GM18870 (cell line): ENCODE measurements around the gene ZBTB8B.

Source experiments
- ATAC-seq: cut with Tn5 transposase; IDR thresholded peaks from one replicate; pipeline ENCODE4 v1.9.1; 2021; ENCODE audit warnings: moderate library complexity; ENCODE audit not compliant: unreplicated experiment

Gene ZBTB8B

DNA sequence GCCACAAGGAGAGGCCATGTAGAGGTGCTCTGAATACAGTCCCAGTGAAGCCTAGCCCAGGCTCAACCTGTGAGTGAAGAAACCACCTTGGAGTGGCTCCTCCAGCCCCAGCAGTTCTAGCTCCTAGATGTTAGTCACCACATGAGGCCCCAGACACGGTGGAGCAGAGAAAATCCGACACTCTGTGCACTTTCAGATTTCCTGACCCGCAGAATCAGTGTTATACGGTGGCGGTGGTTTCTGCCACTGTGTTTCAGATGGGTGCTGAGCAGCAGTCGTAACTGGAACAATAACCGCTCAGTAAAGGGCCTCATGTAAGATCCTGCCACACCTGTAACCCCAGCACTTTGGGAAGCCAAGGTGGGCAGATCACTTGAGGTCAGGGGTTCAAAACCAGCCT, 38.3 kb downstream of the ZBTB8B start:
- ATAC-seq = no peak

DNA sequence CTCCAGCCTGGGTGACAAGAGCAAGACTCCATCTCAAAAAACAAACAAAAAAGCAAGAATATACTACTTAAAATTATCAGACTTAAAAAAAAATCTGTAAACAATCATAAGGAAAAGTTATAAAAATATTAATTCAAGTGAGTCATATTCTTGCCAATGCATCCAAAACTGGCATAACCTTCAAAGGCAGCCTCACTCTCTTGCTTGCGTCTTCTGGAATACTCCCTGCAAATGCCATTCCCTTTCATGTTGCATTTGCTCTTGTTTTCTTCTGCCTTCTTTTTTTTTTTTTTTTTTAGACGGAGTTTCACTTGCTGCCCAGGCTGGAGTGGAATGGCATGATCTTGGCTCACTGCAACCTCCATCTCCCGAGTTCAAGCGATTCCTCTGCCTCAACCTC, 42.1 kb downstream of the ZBTB8B start:
- ATAC-seq = no peak

DNA sequence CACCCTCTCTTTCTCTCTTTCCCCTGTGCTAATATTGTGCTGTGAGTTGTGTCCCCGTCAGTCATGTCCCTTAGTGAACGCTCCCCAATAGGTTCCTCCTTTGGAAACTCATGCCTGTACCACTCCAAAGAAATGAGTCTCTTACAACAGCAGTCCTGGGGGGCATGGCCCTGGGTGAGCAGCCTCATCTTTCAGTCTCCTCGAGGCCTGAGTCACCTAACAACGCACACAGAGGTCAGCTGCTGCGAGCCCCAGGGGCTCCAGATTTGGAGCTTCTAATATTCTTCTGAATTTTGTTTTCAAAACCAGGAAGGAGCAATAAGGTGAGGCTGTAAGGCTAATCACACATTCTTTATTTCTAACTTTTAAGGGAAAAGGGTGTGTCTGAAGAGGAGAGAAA, 43.9 kb downstream of the ZBTB8B start:
- no peak for ATAC-seq

DNA sequence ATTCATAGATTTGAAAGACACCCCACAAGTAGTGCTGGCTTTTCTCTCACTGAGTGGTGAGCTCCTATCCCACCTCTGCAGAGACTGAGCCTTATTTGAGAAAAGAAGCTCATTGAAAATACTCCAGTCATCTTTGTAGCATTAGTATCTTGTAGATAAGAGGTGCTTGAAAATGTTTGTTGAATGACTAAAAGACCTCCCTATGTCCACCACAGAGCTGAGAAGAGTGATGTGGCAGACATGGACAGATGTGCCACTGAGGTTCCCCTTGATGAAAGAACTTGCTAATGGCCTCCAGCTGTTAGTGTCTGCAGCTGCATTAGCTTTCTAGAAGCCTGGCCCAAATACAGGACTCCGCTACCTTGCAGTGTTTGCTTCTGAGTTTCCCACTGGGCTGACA, 45.1 kb downstream of the ZBTB8B start:
- ATAC-seq = no peak
